Ishikawa (cell line): ENCODE measurements around the gene NKD2.

Experiments used
- CEBPB ChIP-seq: IDR thresholded peaks from 2 replicates; pipeline ENCODE4 v1.6.1; 2012
- CREB1 ChIP-seq: IDR thresholded peaks from 2 replicates; pipeline ENCODE4 v1.6.1; 2012; ENCODE audit warnings: low read depth
- EGR1 ChIP-seq: IDR thresholded peaks from 2 replicates; pipeline ENCODE4 v1.6.1; 2012
- EP300 ChIP-seq: IDR thresholded peaks from 2 replicates; pipeline ENCODE4 v1.6.1; 2012; ENCODE audit warnings: borderline replicate concordance
- NFIC ChIP-seq: IDR thresholded peaks from 2 replicates; pipeline ENCODE4 v1.6.1; 2012
- RAD21 ChIP-seq: IDR thresholded peaks from 2 replicates; pipeline ENCODE4 v1.6.1; 2012; ENCODE audit warnings: low read depth
- REST ChIP-seq: IDR thresholded peaks from 2 replicates; pipeline ENCODE4 v1.6.1; 2012; ENCODE audit warnings: low read depth, mild to moderate bottlenecking
- TAF1 ChIP-seq: IDR thresholded peaks from 2 replicates; pipeline ENCODE4 v1.6.1; 2012; ENCODE audit warnings: low read depth, mild to moderate bottlenecking
- TCF12 ChIP-seq: IDR thresholded peaks from 2 replicates; pipeline ENCODE4 v1.6.1; 2012; ENCODE audit warnings: low read depth
- TEAD4 ChIP-seq: IDR thresholded peaks from 2 replicates; pipeline ENCODE4 v1.6.1; 2012
- USF1 ChIP-seq: IDR thresholded peaks from 2 replicates; pipeline ENCODE4 v1.6.1; 2012
- YY1 ChIP-seq: IDR thresholded peaks from 2 replicates; pipeline ENCODE4 v1.6.1; 2012; ENCODE audit warnings: low read depth
- ZBTB7A ChIP-seq: IDR thresholded peaks from 2 replicates; pipeline ENCODE4 v1.6.1; 2012; ENCODE audit warnings: low read depth
- TF ChIP-seq, protein P1 (sequence below): IDR thresholded peaks from 2 replicates; pipeline ENCODE4 v1.6.1; 2012

- TF ChIP-seq USF1, result no peak
- TF ChIP-seq CEBPB, result no peak
- TF ChIP-seq RAD21, result no peak
- TF ChIP-seq CREB1, result no peak
- TF ChIP-seq REST, result no peak
- TF ChIP-seq EP300, result no peak
- no peak for TF ChIP-seq TAF1
- TF ChIP-seq, protein P1, sequence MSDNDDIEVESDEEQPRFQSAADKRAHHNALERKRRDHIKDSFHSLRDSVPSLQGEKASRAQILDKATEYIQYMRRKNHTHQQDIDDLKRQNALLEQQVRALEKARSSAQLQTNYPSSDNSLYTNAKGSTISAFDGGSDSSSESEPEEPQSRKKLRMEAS, result no peak
- no peak for TF ChIP-seq ZBTB7A
- no peak for TF ChIP-seq YY1
- no peak for TF ChIP-seq TEAD4
- TF ChIP-seq TCF12, result no peak
- TF ChIP-seq NFIC, result no peak
- no peak for TF ChIP-seq EGR1
These were observed 3.2 kb downstream of the NKD2 start for GRCh38 chr5:1011741-1012312.
